ENCODE data around the gene SLC16A8. TPM values are rescaled to one million over a fixed set of nuclear protein-coding genes. Genes with fewer than 3 reads are reported as not detected.

Gene SLC16A8
- total and polyA plus RNA-seq, 9 of the 15 experiments (the other 6 are each of a cell fraction or from before 2014, with no cell fraction given), result not detected

- TF ChIP-seq ARID4B (CRISPR knock-in tag; IDR thresholded peaks at IDR 0.05) (no peak), ZNF518B (CRISPR knock-in tag; IDR thresholded peaks at IDR 0.05) (no peak), SLC30A9 (CRISPR knock-in tag; IDR thresholded peaks at IDR 0.05) (no peak), ZNF668 (CRISPR knock-in tag; IDR thresholded peaks at IDR 0.05) (no peak), PHF20 (IDR thresholded peaks at IDR 0.05; ENCODE audit: partially characterized antibody) (no peak), ETV1 (tag; conservative IDR thresholded peaks at IDR 0.05; ENCODE audit: low read depth) (peak; percentile 65), NCOA1 (IDR thresholded peaks at IDR 0.05; ENCODE audit: low read depth) (0 out of 2 replicates have a peak, but pooled peaks have one; percentile 15), RREB1 (CRISPR knock-in tag; IDR thresholded peaks at IDR 0.05) (no peak), MYC (IDR thresholded peaks at IDR 0.05; ENCODE audit: low read depth, low read length) (peak; percentile 77), MYC (CRISPR knock-in tag; IDR thresholded peaks at IDR 0.05; ENCODE audit: borderline replicate concordance, low read depth) (no peak), HMG20B (CRISPR knock-in tag; IDR thresholded peaks at IDR 0.05) (no peak)
- TF ChIP-seq, protein P1, sequence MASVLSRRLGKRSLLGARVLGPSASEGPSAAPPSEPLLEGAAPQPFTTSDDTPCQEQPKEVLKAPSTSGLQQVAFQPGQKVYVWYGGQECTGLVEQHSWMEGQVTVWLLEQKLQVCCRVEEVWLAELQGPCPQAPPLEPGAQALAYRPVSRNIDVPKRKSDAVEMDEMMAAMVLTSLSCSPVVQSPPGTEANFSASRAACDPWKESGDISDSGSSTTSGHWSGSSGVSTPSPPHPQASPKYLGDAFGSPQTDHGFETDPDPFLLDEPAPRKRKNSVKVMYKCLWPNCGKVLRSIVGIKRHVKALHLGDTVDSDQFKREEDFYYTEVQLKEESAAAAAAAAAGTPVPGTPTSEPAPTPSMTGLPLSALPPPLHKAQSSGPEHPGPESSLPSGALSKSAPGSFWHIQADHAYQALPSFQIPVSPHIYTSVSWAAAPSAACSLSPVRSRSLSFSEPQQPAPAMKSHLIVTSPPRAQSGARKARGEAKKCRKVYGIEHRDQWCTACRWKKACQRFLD (CRISPR knock-in tag; IDR thresholded peaks at IDR 0.05), result peak; percentile 54
Measured at GRCh38 chr22:38126928-38127668, 43.1 kb upstream of the SLC16A8 start (continued).
